ENCODE results near the gene LIPM.

The LIPM gene

DNA sequence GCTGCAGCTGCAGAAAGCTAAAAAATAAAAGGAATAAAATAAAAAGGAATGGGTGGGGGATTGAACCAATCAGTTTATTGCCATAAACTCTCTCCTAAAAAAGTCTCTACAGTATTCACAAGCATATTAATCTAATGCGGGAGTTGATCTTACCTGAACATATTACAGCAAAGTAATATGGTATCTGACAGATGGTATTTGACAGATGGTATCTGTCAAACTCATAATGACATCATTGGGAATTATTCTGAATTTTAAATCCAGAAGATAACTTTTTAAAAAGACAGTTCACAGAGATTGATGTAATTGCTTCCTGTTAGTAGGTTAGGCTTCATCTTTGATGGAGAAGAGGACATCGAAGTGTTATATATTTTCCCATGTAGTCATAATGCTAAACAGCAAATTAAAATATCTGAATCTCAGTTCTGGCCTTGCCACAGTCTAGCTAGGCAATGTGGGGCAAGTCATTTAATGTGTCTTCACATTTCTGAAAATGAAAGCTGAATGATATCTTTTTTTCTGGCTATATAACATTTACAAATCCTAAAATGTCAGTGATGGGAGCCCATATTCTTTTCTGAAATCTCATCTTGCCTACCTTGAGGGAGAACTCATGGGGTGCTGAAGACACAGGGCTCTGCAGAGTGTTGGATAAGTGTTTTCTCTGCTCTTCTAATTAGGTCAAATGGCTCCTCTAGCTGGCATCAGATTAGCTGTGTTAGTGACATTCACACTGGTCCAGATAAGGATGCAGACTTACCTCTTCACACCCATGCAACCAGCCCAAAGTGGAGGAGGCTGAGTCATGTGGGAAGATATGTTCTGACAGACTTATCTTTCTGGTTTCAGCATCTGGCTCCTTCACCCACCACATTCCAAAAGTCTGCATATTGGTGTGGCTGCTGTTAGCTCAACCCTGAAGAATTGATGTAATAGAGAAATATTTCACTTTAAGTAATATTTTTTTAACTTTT is 2.1 kb upstream of the LIPM start:
- no peak for TF ChIP-seq CTCF (conservative IDR thresholded peaks at IDR 0.05; ENCODE audit: low read length)
- peak; percentile 68 for DNase-seq (ENCODE audit: low read depth)
- no peak overlapping the region for H3K4me3 ChIP-seq (ENCODE audit: low read length)

GRCh38 chr10:88803641-88804040 is 1.1 kb downstream of the LIPM start:
- no peak overlapping the region for H3K4me3 ChIP-seq (ENCODE audit: low read length)
- no peak for DNase-seq (ENCODE audit: low read depth)
- TF ChIP-seq CTCF (conservative IDR thresholded peaks at IDR 0.05; ENCODE audit: low read length), result no peak

- no peak overlapping the region for H3K4me3 ChIP-seq (ENCODE audit: low read length)
- no peak for DNase-seq (ENCODE audit: low read depth)
- TF ChIP-seq CTCF (conservative IDR thresholded peaks at IDR 0.05; ENCODE audit: low read length), result no peak
These were observed 1.7 kb downstream of the LIPM start for GRCh38 chr10:88804083-88804812.

DNA sequence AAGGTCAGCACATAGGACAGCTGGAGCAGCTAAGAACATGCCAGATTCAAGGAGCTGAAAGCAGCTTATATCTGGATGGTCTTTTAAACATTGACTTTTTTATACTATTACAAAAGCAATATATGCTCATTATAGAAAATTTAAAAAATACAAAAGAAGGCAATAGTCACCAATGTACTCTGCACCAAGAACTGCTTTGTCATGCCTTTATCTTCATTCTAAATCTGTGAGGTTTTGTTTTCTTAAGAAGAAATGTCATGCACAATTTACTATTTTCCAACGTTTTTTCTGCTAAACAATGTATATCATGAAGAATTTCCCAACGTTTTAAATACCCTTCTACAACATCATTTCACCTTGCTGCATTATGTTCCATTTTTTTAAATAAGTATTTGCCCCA is 2.8 kb downstream of the LIPM start:
- no peak for DNase-seq (ENCODE audit: low read depth)

GRCh38 chr10:88805924-88806323 is 3.4 kb downstream of the LIPM start:
- TF ChIP-seq CTCF (conservative IDR thresholded peaks at IDR 0.05; ENCODE audit: low read length), result no peak
- H3K4me3 ChIP-seq (ENCODE audit: low read length), result no peak overlapping the region
- no peak for DNase-seq (ENCODE audit: low read depth)

More for the DNA sequence above, 2.8 kb downstream of the LIPM start:
- H3K4me3 ChIP-seq (ENCODE audit: low read length), result no peak overlapping the region
- no peak for TF ChIP-seq CTCF (conservative IDR thresholded peaks at IDR 0.05; ENCODE audit: low read length)

GRCh38 chr10:88809621-88810020 is 7.1 kb downstream of the LIPM start:
- no peak for TF ChIP-seq CTCF (conservative IDR thresholded peaks at IDR 0.05; ENCODE audit: low read length)
- H3K4me3 ChIP-seq (ENCODE audit: low read length), result no peak overlapping the region
- DNase-seq (ENCODE audit: low read depth), result no peak

All from AG10803 (cell line).